Loucy (cell line): ENCODE results near the gene PDIK1L.

Experiments
- H2AFZ ChIP-seq: fragments of 200-600 bp; sonication (generic); 2 replicates; pipeline ENCODE4 v1.6.0; 2016; ENCODE audit warnings: antibody characterized with exemption, mild to moderate bottlenecking, low read length, moderate library complexity
- H3F3A ChIP-seq: fragments of 200-600 bp; 2 replicates; pipeline ENCODE4 v1.6.0; 2016; ENCODE audit warnings: antibody characterized with exemption, low read depth, mild to moderate bottlenecking
- H3K27me3 ChIP-seq: fragments of 200-600 bp; sonication (generic); 2 replicates; pipeline ENCODE4 v1.6.1; 2014; ENCODE audit warnings: low read length, mild to moderate bottlenecking; ENCODE audit not compliant: insufficient read depth, poor library complexity, severe bottlenecking
- H3K36me3 ChIP-seq: fragments of 200-600 bp; sonication (generic); 2 replicates; pipeline ENCODE4 v1.6.1; 2016; ENCODE audit warnings: low read length; ENCODE audit not compliant: insufficient read depth
- H3K4me1 ChIP-seq: fragments of 200-600 bp; sonication (generic); 2 replicates; pipeline ENCODE4 v1.5.1; 2014; ENCODE audit warnings: low read length, mild to moderate bottlenecking; ENCODE audit not compliant: insufficient read depth, poor library complexity, severe bottlenecking
- H3K4me2 ChIP-seq: fragments of 200-600 bp; sonication (generic); 2 replicates; pipeline ENCODE4 v1.6.0; 2014; ENCODE audit warnings: antibody characterized with exemption, low read length, low read depth, mild to moderate bottlenecking; ENCODE audit not compliant: poor library complexity, severe bottlenecking
- H3K4me3 ChIP-seq: fragments of 200-600 bp; sonication (generic); 2 replicates; pipeline ENCODE4 v1.5.1; 2014; ENCODE audit warnings: low read length, mild to moderate bottlenecking, mixed read lengths; ENCODE audit not compliant: poor library complexity, severe bottlenecking
- H3K79me2 ChIP-seq: fragments of 200-600 bp; sonication (generic); 2 replicates; pipeline ENCODE4 v1.6.1; 2014; ENCODE audit warnings: low read length; ENCODE audit not compliant: insufficient read depth
- H3K9ac ChIP-seq: fragments of 200-600 bp; sonication (generic); 2 replicates; pipeline ENCODE4 v1.6.0; 2014; ENCODE audit warnings: mild to moderate bottlenecking, low read depth, low read length, moderate library complexity; ENCODE audit not compliant: poor library complexity, severe bottlenecking
- H3K9me2 ChIP-seq: fragments of 200-600 bp; sonication (generic); replicated peaks from 2 replicates; pipeline ENCODE4 v1.6.1; 2016; ENCODE audit warnings: low read depth, low read length, mixed read lengths
- H3K9me3 ChIP-seq: fragments of 200-600 bp; sonication (generic); 2 replicates; pipeline ENCODE4 v1.6.1; 2014; ENCODE audit warnings: mild to moderate bottlenecking, antibody characterized with exemption, low read length, low read depth; ENCODE audit not compliant: insufficient read depth
- H4K20me1 ChIP-seq: fragments of 200-600 bp; sonication (generic); 2 replicates; pipeline ENCODE4 v1.6.0; 2014; ENCODE audit warnings: antibody characterized with exemption, low read length, mild to moderate bottlenecking; ENCODE audit not compliant: insufficient read depth, poor library complexity, severe bottlenecking
- EZH2phosphoT487 ChIP-seq: fragments of 200-600 bp; IDR thresholded peaks from 2 replicates; pipeline ENCODE4 v1.6.1; 2018; ENCODE audit warnings: antibody characterized with exemption, mild to moderate bottlenecking, moderate library complexity, borderline replicate concordance
- TF ChIP-seq, protein P1 (sequence below): fragments of 200-600 bp; sonication (generic); conservative IDR thresholded peaks from 2 replicates; pipeline ENCODE4 v1.5.1; 2014; ENCODE audit warnings: mild to moderate bottlenecking, antibody characterized with exemption, low read length

Gene PDIK1L

DNA sequence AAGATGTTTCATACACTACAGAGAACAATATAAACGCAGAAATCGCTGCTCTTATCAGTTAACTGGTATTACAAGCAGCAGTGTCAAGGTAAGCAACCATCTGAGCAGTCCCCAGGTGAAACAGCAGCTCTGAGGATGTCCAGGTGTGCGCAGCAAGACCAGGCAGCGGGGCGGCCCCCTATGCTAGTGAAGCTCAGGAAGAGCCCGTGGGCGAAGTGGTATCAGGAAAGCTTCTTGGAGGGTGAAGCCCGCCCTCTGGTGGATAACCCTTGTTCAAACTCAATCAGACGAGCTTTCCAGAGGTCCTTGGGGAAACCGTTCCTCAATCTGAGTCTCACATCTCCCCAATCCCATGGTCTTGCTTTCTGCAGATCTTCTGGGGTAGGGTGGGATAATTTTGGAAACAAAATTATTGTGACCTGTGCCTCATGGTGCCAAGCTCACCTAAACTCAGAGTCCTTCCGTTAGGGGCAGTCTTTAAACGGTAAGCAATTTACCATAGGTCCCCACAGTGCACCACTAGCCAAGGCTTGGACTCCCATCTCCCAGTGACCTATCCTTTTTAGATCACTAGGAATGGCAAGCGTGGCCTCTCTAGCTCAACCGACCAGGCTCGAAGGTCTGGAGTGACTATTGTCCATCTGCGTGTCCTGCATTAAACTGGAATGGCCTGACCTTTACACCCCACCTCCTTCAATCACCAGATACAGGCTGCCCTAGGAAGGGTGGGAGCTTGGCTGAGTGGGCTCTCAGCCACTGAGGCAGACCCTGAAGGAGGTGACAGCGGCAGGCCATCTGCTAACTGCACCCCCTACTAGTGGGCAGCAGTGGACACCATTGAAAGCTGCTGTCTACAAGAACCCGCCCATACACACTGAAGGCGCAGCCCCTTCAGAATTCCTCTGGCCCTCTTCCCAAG is 33.7 kb downstream of the PDIK1L start:
- Histone ChIP-seq H3K4me2 (peak overlapping the region; percentile 50), H3F3A (peaks cover 3% of the 10 kb centered on the region; the same call in 1 of the 2 replicates), H3K9me2 (no peaks in the 10 kb centered on the region), H3K4me3 (no peak overlapping the region), H3K36me3 (no peaks in the 10 kb centered on the region), H3K79me2 (no peaks in the 10 kb centered on the region), H3K4me1 (peaks cover 3% of the 10 kb centered on the region), H4K20me1 (no peaks in the 10 kb centered on the region), H2AFZ (peak overlapping the region; percentile 71; the same call in 1 of the 2 replicates), H3K9me3 (no peaks in the 10 kb centered on the region), H3K9ac (no peak overlapping the region), H3K27me3 (no peaks in the 10 kb centered on the region)
- TF ChIP-seq, protein P1, sequence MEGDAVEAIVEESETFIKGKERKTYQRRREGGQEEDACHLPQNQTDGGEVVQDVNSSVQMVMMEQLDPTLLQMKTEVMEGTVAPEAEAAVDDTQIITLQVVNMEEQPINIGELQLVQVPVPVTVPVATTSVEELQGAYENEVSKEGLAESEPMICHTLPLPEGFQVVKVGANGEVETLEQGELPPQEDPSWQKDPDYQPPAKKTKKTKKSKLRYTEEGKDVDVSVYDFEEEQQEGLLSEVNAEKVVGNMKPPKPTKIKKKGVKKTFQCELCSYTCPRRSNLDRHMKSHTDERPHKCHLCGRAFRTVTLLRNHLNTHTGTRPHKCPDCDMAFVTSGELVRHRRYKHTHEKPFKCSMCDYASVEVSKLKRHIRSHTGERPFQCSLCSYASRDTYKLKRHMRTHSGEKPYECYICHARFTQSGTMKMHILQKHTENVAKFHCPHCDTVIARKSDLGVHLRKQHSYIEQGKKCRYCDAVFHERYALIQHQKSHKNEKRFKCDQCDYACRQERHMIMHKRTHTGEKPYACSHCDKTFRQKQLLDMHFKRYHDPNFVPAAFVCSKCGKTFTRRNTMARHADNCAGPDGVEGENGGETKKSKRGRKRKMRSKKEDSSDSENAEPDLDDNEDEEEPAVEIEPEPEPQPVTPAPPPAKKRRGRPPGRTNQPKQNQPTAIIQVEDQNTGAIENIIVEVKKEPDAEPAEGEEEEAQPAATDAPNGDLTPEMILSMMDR = peak; percentile 78
- TF ChIP-seq EZH2phosphoT487 = no peak

DNA sequence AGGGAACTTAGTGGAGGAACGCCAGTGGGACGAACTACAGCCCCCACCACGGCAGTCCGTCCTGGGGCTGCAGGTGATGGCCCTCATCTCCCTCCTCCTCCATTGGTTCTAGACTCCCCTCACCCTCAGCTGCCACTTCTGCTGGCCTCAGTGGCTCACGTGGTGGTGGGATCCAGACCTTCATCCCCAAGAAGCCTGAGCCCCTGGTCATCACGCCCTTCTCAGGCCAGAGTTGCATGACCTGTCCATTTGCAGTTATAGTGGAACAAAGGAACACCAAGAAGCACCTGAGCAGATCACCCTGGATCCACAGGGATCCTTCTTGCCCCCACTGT is 34.3 kb downstream of the PDIK1L start:
- no peaks in the 10 kb centered on the region for H3K9me2 ChIP-seq
- H3K9ac ChIP-seq = no peak overlapping the region
- H3K4me3 ChIP-seq = no peak overlapping the region
- no peaks in the 10 kb centered on the region for H3K9me3 ChIP-seq
- H3K27me3 ChIP-seq = no peaks in the 10 kb centered on the region
- no peaks in the 10 kb centered on the region for H4K20me1 ChIP-seq
- no peak overlapping the region for H2AFZ ChIP-seq
- H3K79me2 ChIP-seq = no peaks in the 10 kb centered on the region
- peaks cover 3% of the 10 kb centered on the region; the same call in 1 of the 2 replicates for H3F3A ChIP-seq
- H3K4me2 ChIP-seq = no peak overlapping the region
- TF ChIP-seq EZH2phosphoT487 = no peak
- TF ChIP-seq, protein P1 = no peak
- H3K36me3 ChIP-seq = no peaks in the 10 kb centered on the region
- H3K4me1 ChIP-seq = peaks cover 3% of the 10 kb centered on the region

DNA sequence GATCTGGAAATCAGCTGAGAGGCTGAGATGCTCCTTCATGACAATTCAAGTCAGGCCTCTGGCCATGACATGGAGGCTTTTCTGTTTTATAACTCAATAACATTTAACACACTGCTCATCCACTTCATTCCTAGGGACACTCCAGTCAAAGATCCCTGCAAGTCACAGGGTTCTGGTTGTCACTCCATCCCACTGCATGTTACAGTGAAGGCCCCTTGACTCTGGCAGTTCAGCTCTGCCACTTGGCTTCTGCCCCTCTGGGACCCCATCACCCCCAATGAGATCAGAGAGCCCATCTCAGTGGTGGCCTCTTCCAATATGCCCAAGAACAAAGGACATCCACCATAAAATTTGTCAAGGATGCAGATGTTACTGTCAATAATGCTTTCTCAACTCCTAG is 37.3 kb downstream of the PDIK1L start:
- Histone ChIP-seq H3K9me3 (no peaks in the 10 kb centered on the region), H4K20me1 (no peaks in the 10 kb centered on the region), H2AFZ (no peak overlapping the region), H3K9me2 (no peaks in the 10 kb centered on the region), H3K36me3 (no peaks in the 10 kb centered on the region), H3K9ac (no peak overlapping the region), H3K4me1 (peaks cover 3% of the 10 kb centered on the region), H3K79me2 (no peaks in the 10 kb centered on the region), H3K4me2 (no peak overlapping the region), H3F3A (peaks cover 3% of the 10 kb centered on the region; the same call in 1 of the 2 replicates), H3K4me3 (no peak overlapping the region), H3K27me3 (no peaks in the 10 kb centered on the region)
- TF ChIP-seq EZH2phosphoT487 = no peak
- TF ChIP-seq, protein P1 = no peak
